ENCODE data around the gene TRERF1. TPM values are rescaled to one million over a fixed set of nuclear protein-coding genes. Genes with fewer than 3 reads are reported as not detected.

TRERF1 gene
- total and polyA plus RNA-seq, 3 donors from 2014 or later: 13.7 to 49.1 (median 40.4) TPM

DNA sequence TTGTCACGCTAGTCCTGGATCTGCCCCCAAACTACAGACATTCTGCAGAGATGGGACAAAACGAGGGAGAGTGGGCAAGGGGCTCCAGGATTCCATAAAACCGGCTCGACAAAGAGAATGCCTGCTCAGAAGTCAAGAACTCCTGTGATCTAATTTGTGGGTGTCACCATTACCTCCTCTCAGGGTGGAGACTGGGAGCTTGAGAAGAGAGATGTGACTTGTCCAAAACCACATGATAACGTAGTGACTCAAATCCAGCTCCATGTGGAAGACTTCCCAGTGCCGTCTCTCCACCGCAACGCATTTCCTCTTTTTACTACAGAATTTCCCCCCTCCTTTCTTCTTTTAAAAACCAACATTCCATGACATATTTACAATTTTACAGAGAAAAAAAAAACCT is 44.3 kb downstream of the TRERF1 start:
- intact Hi-C loops (cut with DNase I; ENCODE audit: low total_unique reads): no loop called here
- peaks cover 26% of the 10 kb centered on the region for H3K4me1 ChIP-seq
- no peaks in the 10 kb centered on the region for H3K9me3 ChIP-seq
- no peaks in the 10 kb centered on the region for H3K27me3 ChIP-seq
- H3K27ac ChIP-seq: no peak overlapping the region
- DNase-seq: no peak
- 61 to 80% methylated on average over 8 of the region's 8 CpGs for WGBS, 2 donors
- TF ChIP-seq, protein P1, sequence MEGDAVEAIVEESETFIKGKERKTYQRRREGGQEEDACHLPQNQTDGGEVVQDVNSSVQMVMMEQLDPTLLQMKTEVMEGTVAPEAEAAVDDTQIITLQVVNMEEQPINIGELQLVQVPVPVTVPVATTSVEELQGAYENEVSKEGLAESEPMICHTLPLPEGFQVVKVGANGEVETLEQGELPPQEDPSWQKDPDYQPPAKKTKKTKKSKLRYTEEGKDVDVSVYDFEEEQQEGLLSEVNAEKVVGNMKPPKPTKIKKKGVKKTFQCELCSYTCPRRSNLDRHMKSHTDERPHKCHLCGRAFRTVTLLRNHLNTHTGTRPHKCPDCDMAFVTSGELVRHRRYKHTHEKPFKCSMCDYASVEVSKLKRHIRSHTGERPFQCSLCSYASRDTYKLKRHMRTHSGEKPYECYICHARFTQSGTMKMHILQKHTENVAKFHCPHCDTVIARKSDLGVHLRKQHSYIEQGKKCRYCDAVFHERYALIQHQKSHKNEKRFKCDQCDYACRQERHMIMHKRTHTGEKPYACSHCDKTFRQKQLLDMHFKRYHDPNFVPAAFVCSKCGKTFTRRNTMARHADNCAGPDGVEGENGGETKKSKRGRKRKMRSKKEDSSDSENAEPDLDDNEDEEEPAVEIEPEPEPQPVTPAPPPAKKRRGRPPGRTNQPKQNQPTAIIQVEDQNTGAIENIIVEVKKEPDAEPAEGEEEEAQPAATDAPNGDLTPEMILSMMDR (IDR thresholded peaks at IDR 0.05): no peak
- no peak for TF ChIP-seq POLR2A (IDR thresholded peaks at IDR 0.05)
- H3K4me3 ChIP-seq: no peak overlapping the region
- H3K36me3 ChIP-seq (ENCODE audit: low read depth, missing control alignments): no peaks in the 10 kb centered on the region

- Histone ChIP-seq H3K4me3 (no peak overlapping the region), H3K36me3 (ENCODE audit: low read depth, missing control alignments) (no peaks in the 10 kb centered on the region), H3K27ac (no peak overlapping the region), H3K4me1 (peaks cover 26% of the 10 kb centered on the region), H3K27me3 (no peaks in the 10 kb centered on the region), H3K9me3 (no peaks in the 10 kb centered on the region)
- no peak for TF ChIP-seq POLR2A (IDR thresholded peaks at IDR 0.05)
- 74 to 75% methylated on average over 6 of the region's 6 CpGs for WGBS, 2 donors
- no peak for DNase-seq
- intact Hi-C loops (cut with DNase I; ENCODE audit: low total_unique reads): no loop called here
Observed at GRCh38 chr6:42406306-42407280, 45.1 kb downstream of the TRERF1 start.

GRCh38 chr6:42405021-42405420 is 46.7 kb downstream of the TRERF1 start:
- H3K4me1 ChIP-seq: peaks cover 26% of the 10 kb centered on the region
- no peak overlapping the region for H3K27ac ChIP-seq
- H3K27me3 ChIP-seq: no peaks in the 10 kb centered on the region
- no peak for DNase-seq
- 45 to 59% methylated on average over 2 of the region's 2 CpGs for WGBS, 2 donors
- no peak overlapping the region for H3K4me3 ChIP-seq
- TF ChIP-seq, protein P1 (IDR thresholded peaks at IDR 0.05): no peak
- no peak for TF ChIP-seq POLR2A (IDR thresholded peaks at IDR 0.05)
- intact Hi-C loops (cut with DNase I; ENCODE audit: low total_unique reads): no loop called here
- no peaks in the 10 kb centered on the region for H3K36me3 ChIP-seq (ENCODE audit: low read depth, missing control alignments)
- H3K9me3 ChIP-seq: no peaks in the 10 kb centered on the region

- Histone ChIP-seq H3K36me3 (ENCODE audit: low read depth, missing control alignments) (no peaks in the 10 kb centered on the region), H3K4me1 (peaks cover 26% of the 10 kb centered on the region), H3K27ac (no peak overlapping the region), H3K4me3 (no peak overlapping the region), H3K9me3 (no peaks in the 10 kb centered on the region), H3K27me3 (no peaks in the 10 kb centered on the region)
- intact Hi-C loops (cut with DNase I; ENCODE audit: low total_unique reads): no loop called here
- 50 to 57% methylated on average over 5 of the region's 5 CpGs for WGBS, 2 donors
- TF ChIP-seq, protein P1 (IDR thresholded peaks at IDR 0.05): no peak
- no peak for TF ChIP-seq POLR2A (IDR thresholded peaks at IDR 0.05)
- no peak for DNase-seq
Observed at GRCh38 chr6:42404484-42404883, 47.2 kb downstream of the TRERF1 start.

- Histone ChIP-seq H3K9me3 (no peaks in the 10 kb centered on the region), H3K27ac (no peak overlapping the region), H3K4me1 (peaks cover 26% of the 10 kb centered on the region), H3K4me3 (no peak overlapping the region), H3K27me3 (no peaks in the 10 kb centered on the region), H3K36me3 (ENCODE audit: low read depth, missing control alignments) (no peaks in the 10 kb centered on the region)
- WGBS, 2 donors: 72 to 80% methylated on average over 4 to 5 of the region's 5 CpGs
- intact Hi-C loops (cut with DNase I; ENCODE audit: low total_unique reads): no loop called here
- TF ChIP-seq POLR2A (IDR thresholded peaks at IDR 0.05): no peak
- TF ChIP-seq, protein P1 (IDR thresholded peaks at IDR 0.05): no peak
- DNase-seq: peak; percentile 12
Observed at GRCh38 chr6:42403831-42404230, 47.9 kb downstream of the TRERF1 start.

Data from testis (tissue), 3 donors.